GM23338 (cell line): ENCODE results near the gene NFE2L3. TPM values are rescaled to one million over a fixed set of nuclear protein-coding genes. Genes with fewer than 3 reads are reported as not detected.

ENCODE experiments used
- ATAC-seq: fragments of 200-7000 bp; cut with Tn5 transposase; 3 replicates; pipeline ENCODE4 v1.9.1; 2020
- DNase-seq: peaks from one replicate; pipeline ENCODE4 v3.0.0-alpha.2; 2015; ENCODE audit warnings: low spot score
- H2AFZ ChIP-seq: fragments of 200-600 bp; sonication (generic); 2 replicates; pipeline ENCODE4 v1.8.0; 2016; ENCODE audit warnings: antibody characterized with exemption, mild to moderate bottlenecking, moderate library complexity
- H3F3A ChIP-seq: fragments of 200-600 bp; sonication (generic); replicated peaks from 2 replicates; pipeline ENCODE4 v1.8.0; 2017; ENCODE audit warnings: antibody characterized with exemption, mixed run types, low read depth
- H3K27ac ChIP-seq: fragments of 200-600 bp; sonication (generic); 2 replicates; pipeline ENCODE4 v1.6.1; 2016; ENCODE audit warnings: low read depth
- H3K27me3 ChIP-seq: fragments of 200-600 bp; sonication (generic); 2 replicates; pipeline ENCODE4 v1.8.0; 2016; ENCODE audit warnings: mild to moderate bottlenecking, mixed run types, moderate library complexity; ENCODE audit not compliant: insufficient read depth
- H3K36me3 ChIP-seq: fragments of 200-600 bp; sonication (generic); 2 replicates; pipeline ENCODE4 v1.8.0; 2016; ENCODE audit warnings: mild to moderate bottlenecking; ENCODE audit not compliant: insufficient read depth
- H3K4me1 ChIP-seq: fragments of 200-600 bp; sonication (generic); 2 replicates; pipeline ENCODE4 v1.8.0; 2016; ENCODE audit warnings: mild to moderate bottlenecking, moderate library complexity; ENCODE audit not compliant: insufficient read depth
- H3K4me2 ChIP-seq: fragments of 200-600 bp; sonication (generic); 2 replicates; pipeline ENCODE4 v1.7.1; 2017; ENCODE audit warnings: mixed run types
- H3K4me3 ChIP-seq: fragments of 200-600 bp; sonication (generic); 2 replicates; pipeline ENCODE4 v1.6.1; 2016; ENCODE audit warnings: mixed run types
- H3K79me2 ChIP-seq: fragments of 200-600 bp; sonication (generic); replicated peaks from 2 replicates; pipeline ENCODE4 v1.8.0; 2017; ENCODE audit warnings: mild to moderate bottlenecking; ENCODE audit not compliant: insufficient read depth
- H3K9me2 ChIP-seq: fragments of 200-600 bp; sonication (generic); 2 replicates; pipeline ENCODE4 v1.8.0; 2017; ENCODE audit not compliant: insufficient read depth
- H4K20me1 ChIP-seq: fragments of 200-600 bp; sonication (generic); replicated peaks from 2 replicates; pipeline ENCODE4 v1.8.0; 2017; ENCODE audit warnings: mild to moderate bottlenecking; ENCODE audit not compliant: insufficient read depth
- H3K27ac Mint-ChIP-seq: 2 replicates; pipeline ENCODE4 v1.8.0; 2020; ENCODE audit warnings: inconsistent platforms, mild to moderate bottlenecking, moderate library complexity, mixed read lengths
- H3K27me3 Mint-ChIP-seq: 3 replicates; pipeline ENCODE4 v1.8.0; 2022; ENCODE audit warnings: low read depth, mild to moderate bottlenecking, moderate library complexity, mixed read lengths, inconsistent platforms; ENCODE audit not compliant: insufficient read depth, poor library complexity
- H3K36me3 Mint-ChIP-seq: 3 replicates; pipeline ENCODE4 v1.8.0; 2021; ENCODE audit warnings: low read depth, mild to moderate bottlenecking, inconsistent platforms, moderate library complexity, mixed read lengths
- H3K4me1 Mint-ChIP-seq: 3 replicates; pipeline ENCODE4 v1.8.0; 2020; ENCODE audit warnings: mild to moderate bottlenecking, inconsistent platforms, mixed read lengths
- H3K4me3 Mint-ChIP-seq: 3 replicates; pipeline ENCODE4 v1.8.0; 2021; ENCODE audit warnings: moderate library complexity, mild to moderate bottlenecking, inconsistent platforms, mixed read lengths
- H3K9me3 Mint-ChIP-seq: 3 replicates; pipeline ENCODE4 v1.8.0; 2020; ENCODE audit warnings: moderate library complexity, mild to moderate bottlenecking, inconsistent platforms, mixed read lengths
- CTCF ChIP-seq, 2 experiments: fragments of 200-600 bp in 1 of 2; sonication (generic) in 1 of 2; conservative IDR thresholded peaks; 2 replicates each; pipeline versions ENCODE4 v1.5.1 to v1.6.1; 2016 to 2017; ENCODE audit warnings: antibody characterized with exemption in 2 of 2, low read depth in 2 of 2, mild to moderate bottlenecking in 2 of 2, moderate library complexity in 1 of 2
- ETS1 ChIP-seq: IDR thresholded peaks from 2 replicates; pipeline ENCODE4 v1.6.1; 2016; ENCODE audit warnings: antibody characterized with exemption
- EZH2 ChIP-seq: fragments of 200-600 bp; sonication (generic); IDR thresholded peaks from one replicate; pipeline ENCODE4 v1.8.0; 2017; ENCODE audit warnings: antibody characterized with exemption, mild to moderate bottlenecking, low read depth; ENCODE audit not compliant: unreplicated experiment
- EZH2phosphoT487 ChIP-seq: fragments of 200-600 bp; sonication (generic); IDR thresholded peaks from one replicate; pipeline ENCODE4 v1.8.1; 2018; ENCODE audit warnings: antibody characterized with exemption; ENCODE audit not compliant: unreplicated experiment
- JUNB ChIP-seq: IDR thresholded peaks from one replicate; pipeline ENCODE4 v1.6.1; 2016; ENCODE audit warnings: antibody characterized with exemption; ENCODE audit not compliant: unreplicated experiment
- POLR2AphosphoS5 ChIP-seq: IDR thresholded peaks from 2 replicates; pipeline ENCODE4 v1.6.1; 2016; ENCODE audit warnings: antibody characterized with exemption, low read depth
- ZNF114 ChIP-seq: fragments of 250-450 bp; sonication (Bioruptor Pico); IDR thresholded peaks from 2 replicates; pipeline ENCODE4 v1.5.0; 2020; ENCODE audit warnings: mild to moderate bottlenecking, moderate library complexity
- ZNF331 ChIP-seq: fragments of 250-450 bp; sonication (Bioruptor Pico); IDR thresholded peaks from 2 replicates; pipeline ENCODE4 v1.5.0; 2020; ENCODE audit warnings: low read depth, mild to moderate bottlenecking, moderate library complexity
- ZNF462 ChIP-seq: fragments of 250-450 bp; sonication (Bioruptor Pico); IDR thresholded peaks from 2 replicates; pipeline ENCODE4 v1.5.0; 2020; ENCODE audit warnings: mild to moderate bottlenecking, moderate library complexity
- polyA plus RNA-seq: library from polyadenylated mRNA; unstranded; fragments of >200 nt; fragmentation: Nextera tagmentation; extraction: Ambion mirVana; gene quantifications from 2 replicates; pipeline ENCODE4 v1.2.1, GENCODE V29; 2016
- total RNA-seq: library from RNA; depleted of rRNA; stranded (reverse); fragments of >200 nt; shearing (Covaris generic); gene quantifications from 2 replicates; pipeline ENCODE4 v1.2.3, GENCODE V29; 2014

NFE2L3 gene
- total and polyA plus RNA-seq, 2 experiments from 2014 or later: 62.0 to 142 TPM

GRCh38 chr7:26212921-26213718 is 61.1 kb downstream of the NFE2L3 start:
- Histone ChIP-seq H3K4me3 (no peak overlapping the region), H3K79me2 (peaks cover 27% of the 10 kb centered on the region), H3K36me3 (peaks cover 36% of the 10 kb centered on the region), H3K27ac (peak overlapping the region; percentile 45), H2AFZ (no peak overlapping the region), H3K27me3 (no peaks in the 10 kb centered on the region), H4K20me1 (peaks cover 11% of the 10 kb centered on the region; the same call in 1 of the 2 replicates), H3K4me2 (no peak overlapping the region), H3K4me1 (peaks cover 20% of the 10 kb centered on the region), H3K9me2 (no peaks in the 10 kb centered on the region), H3F3A (peaks cover 18% of the 10 kb centered on the region)
- TF ChIP-seq POLR2AphosphoS5 (peak; percentile 23; the same call in 1 of the 2 replicates), ZNF114 (CRISPR knock-in tag) (no peak)
- Mint-ChIP-seq H3K27me3 (peaks cover 9% of the 10 kb centered on the region), H3K4me1 (peaks cover 11% of the 10 kb centered on the region; the same call in 2 of the 3 replicates), H3K4me3 (no peak overlapping the region), H3K36me3 (peaks cover 63% of the 10 kb centered on the region), H3K9me3 (no peaks in the 10 kb centered on the region), H3K27ac (no peak overlapping the region)
- DNase-seq (no peak), ATAC-seq (no peak)

GRCh38 chr7:26213807-26214515 is 62.0 kb downstream of the NFE2L3 start:
- Mint-ChIP-seq H3K4me3 (no peak overlapping the region; the same call in 2 of the 3 replicates), H3K27me3 (peaks cover 10% of the 10 kb centered on the region), H3K4me1 (peaks cover 11% of the 10 kb centered on the region; the same call in 2 of the 3 replicates), H3K27ac (peak overlapping the region; percentile 70), H3K9me3 (no peaks in the 10 kb centered on the region), H3K36me3 (peaks cover 54% of the 10 kb centered on the region)
- Histone ChIP-seq H3K9me2 (no peaks in the 10 kb centered on the region), H3K79me2 (peaks cover 19% of the 10 kb centered on the region), H4K20me1 (peaks cover 11% of the 10 kb centered on the region; the same call in 1 of the 2 replicates), H3K4me1 (peaks cover 20% of the 10 kb centered on the region), H3K36me3 (peaks cover 28% of the 10 kb centered on the region), H3K27me3 (no peaks in the 10 kb centered on the region), H2AFZ (no peak overlapping the region), H3K4me2 (no peak overlapping the region), H3F3A (peaks cover 18% of the 10 kb centered on the region), H3K4me3 (no peak overlapping the region), H3K27ac (peak overlapping the region; percentile 86)
- TF ChIP-seq ZNF331 (no peak), ETS1 (no peak), CTCF (conservative IDR thresholded peaks at IDR 0.05; ENCODE audit: low read depth in 2 of 2) (no peak), EZH2phosphoT487 (no peak), JUNB (no peak), EZH2 (no peak), ZNF462 (no peak)
- DNase-seq: no peak
- peak; percentile 26 for ATAC-seq
